A673 (cell line): ENCODE measurements around the gene MVP.

Experiments used
- EZH2 ChIP-seq: fragments of 200-600 bp; sonication (generic); IDR thresholded peaks from 2 replicates; pipeline ENCODE4 v1.6.1; 2017; ENCODE audit warnings: borderline replicate concordance, low read depth, mild to moderate bottlenecking, mixed read lengths, antibody characterized with exemption, low read length; ENCODE audit not compliant: poor library complexity, severe bottlenecking
- TF ChIP-seq, protein P1 (sequence below): fragments of 300-800, 200-600 bp; sonication (generic); conservative IDR thresholded peaks from 2 replicates; pipeline ENCODE4 v1.5.1; 2017; ENCODE audit warnings: low read depth, mild to moderate bottlenecking, antibody characterized with exemption, low read length, moderate library complexity, mixed read lengths

DNA sequence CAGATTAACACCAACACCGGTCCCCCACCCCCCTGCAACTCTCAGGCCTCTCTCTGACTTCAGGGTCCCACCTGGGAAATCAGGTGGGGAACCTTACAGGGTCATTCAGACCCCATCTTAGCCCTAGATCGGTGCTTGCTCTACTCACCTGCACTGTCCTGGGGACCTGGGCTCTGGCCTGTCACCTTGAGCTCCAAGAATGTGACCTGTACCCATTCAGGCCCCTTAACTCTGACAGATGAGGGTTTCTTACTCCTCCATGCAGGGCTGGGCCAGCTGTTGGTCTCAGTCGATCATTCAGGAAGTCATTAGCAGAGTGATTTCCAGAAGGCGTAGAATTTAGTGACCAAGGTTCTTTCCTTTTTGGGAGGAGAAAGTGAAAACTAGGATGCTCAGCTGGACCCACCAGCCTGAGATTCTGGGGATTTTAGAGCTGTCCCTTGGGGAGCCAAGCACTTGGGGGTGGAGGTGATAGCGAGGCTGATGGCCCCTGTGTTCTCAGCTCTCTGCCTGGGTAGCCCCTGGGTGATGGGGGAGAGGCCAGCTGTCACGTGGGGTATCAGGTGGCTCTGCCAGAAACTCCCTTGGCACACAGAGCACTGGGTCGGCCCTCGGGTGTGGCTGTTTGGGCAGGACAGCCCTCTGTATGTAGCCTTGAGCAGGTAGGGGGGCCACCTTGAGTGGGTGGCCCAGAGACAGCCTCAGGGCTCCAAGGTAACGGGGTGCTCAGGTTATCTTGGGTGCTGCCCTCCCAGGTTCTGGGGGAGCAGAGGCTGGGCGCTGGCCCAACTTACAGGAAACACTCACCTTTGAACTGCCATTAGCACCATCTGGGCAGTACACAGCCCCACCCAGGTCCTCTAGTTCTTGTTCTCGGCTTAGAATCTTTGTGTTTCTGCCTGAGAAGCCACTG, 724 bp downstream of the MVP start:
- TF ChIP-seq, protein P1, sequence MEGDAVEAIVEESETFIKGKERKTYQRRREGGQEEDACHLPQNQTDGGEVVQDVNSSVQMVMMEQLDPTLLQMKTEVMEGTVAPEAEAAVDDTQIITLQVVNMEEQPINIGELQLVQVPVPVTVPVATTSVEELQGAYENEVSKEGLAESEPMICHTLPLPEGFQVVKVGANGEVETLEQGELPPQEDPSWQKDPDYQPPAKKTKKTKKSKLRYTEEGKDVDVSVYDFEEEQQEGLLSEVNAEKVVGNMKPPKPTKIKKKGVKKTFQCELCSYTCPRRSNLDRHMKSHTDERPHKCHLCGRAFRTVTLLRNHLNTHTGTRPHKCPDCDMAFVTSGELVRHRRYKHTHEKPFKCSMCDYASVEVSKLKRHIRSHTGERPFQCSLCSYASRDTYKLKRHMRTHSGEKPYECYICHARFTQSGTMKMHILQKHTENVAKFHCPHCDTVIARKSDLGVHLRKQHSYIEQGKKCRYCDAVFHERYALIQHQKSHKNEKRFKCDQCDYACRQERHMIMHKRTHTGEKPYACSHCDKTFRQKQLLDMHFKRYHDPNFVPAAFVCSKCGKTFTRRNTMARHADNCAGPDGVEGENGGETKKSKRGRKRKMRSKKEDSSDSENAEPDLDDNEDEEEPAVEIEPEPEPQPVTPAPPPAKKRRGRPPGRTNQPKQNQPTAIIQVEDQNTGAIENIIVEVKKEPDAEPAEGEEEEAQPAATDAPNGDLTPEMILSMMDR = no peak
- TF ChIP-seq EZH2 = no peak
